Mononuclear cell (primary cell): ENCODE measurements around the gene MYOG. TPM values are rescaled to one million over a fixed set of nuclear protein-coding genes. Genes with fewer than 3 reads are reported as not detected.

Experiments used
- H3K27me3 ChIP-seq: 2 replicates; pipeline ENCODE4 v1.6.0; 2011; ENCODE audit warnings: low read length, control low read depth; ENCODE audit not compliant: insufficient read depth
- H3K4me1 ChIP-seq: 2 replicates; pipeline ENCODE4 v1.5.1; 2011; ENCODE audit warnings: mild to moderate bottlenecking, low read length, control low read depth; ENCODE audit not compliant: insufficient read depth
- H3K4me3 ChIP-seq: 2 replicates; pipeline ENCODE4 v1.5.1; 2011; ENCODE audit warnings: mild to moderate bottlenecking, low read length, moderate library complexity
- H3K9me3 ChIP-seq: 2 replicates; pipeline ENCODE4 v1.5.1; 2011; ENCODE audit warnings: low read depth, mild to moderate bottlenecking, control low read depth, low read length
- total RNA-seq: library from RNA; depleted of rRNA; stranded (reverse); fragments of >200 nt; gene quantifications from one replicate; pipeline ENCODE4 v1.2.3, GENCODE V29; 2012

Gene MYOG
- total RNA-seq, 1 donor = not detected

GRCh38 chr1:203054642-203055041 is 31.2 kb downstream of the MYOG start:
- H3K4me1 ChIP-seq = peaks cover 32% of the 10 kb centered on the region
- no peak overlapping the region for H3K4me3 ChIP-seq
- H3K27me3 ChIP-seq = no peaks in the 10 kb centered on the region
- H3K9me3 ChIP-seq = no peaks in the 10 kb centered on the region

DNA sequence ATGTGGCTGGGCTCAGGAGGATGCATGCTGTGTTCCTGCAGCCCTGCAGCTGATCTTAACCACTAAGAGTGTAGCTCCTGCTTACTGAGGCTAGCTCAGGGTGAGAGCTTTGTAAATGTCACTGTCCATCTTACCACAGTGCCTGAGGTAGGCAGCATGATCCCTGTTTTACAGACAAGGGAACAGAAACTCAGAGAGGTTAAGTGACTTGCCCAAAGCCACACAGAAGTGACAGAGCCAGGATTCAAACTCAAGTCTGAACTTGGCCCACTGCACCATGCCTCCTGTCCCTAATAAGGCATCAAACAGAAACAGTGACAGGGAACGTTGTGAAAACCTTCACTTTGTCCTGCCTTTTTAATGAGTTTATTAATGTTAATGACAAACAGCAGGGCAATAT is 31.6 kb downstream of the MYOG start:
- no peaks in the 10 kb centered on the region for H3K9me3 ChIP-seq
- peaks cover 28% of the 10 kb centered on the region for H3K4me1 ChIP-seq
- H3K27me3 ChIP-seq = no peaks in the 10 kb centered on the region
- no peak overlapping the region for H3K4me3 ChIP-seq

DNA sequence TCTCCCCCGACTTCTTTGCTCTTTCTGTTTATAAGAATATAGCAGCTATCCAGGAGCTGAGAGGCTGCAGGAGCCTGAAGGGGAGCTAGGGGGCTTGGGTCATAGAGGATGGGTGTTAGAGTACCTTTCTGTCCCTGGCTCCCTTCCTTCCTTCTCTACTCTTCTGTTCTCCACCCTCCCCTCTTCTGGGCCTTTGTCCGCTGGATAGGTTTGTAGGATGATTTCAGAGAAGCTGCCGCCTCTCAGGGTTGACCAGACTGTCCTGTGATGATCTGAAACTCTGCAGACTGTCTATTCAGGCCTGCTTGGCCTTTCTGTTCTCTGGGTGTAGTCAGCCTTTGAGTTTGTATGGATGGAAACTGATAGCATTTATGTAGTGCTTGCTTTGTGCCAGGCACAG is 33.2 kb downstream of the MYOG start:
- peaks cover 12% of the 10 kb centered on the region for H3K4me1 ChIP-seq
- no peak overlapping the region for H3K4me3 ChIP-seq
- H3K9me3 ChIP-seq = no peaks in the 10 kb centered on the region
- H3K27me3 ChIP-seq = no peaks in the 10 kb centered on the region

GRCh38 chr1:203051841-203052324 is 33.9 kb downstream of the MYOG start:
- Histone ChIP-seq H3K9me3 (no peaks in the 10 kb centered on the region), H3K4me1 (peaks cover 5% of the 10 kb centered on the region), H3K27me3 (no peaks in the 10 kb centered on the region), H3K4me3 (no peak overlapping the region)

- H3K4me1 ChIP-seq = no peaks in the 10 kb centered on the region
- H3K27me3 ChIP-seq = no peaks in the 10 kb centered on the region
- H3K4me3 ChIP-seq = no peak overlapping the region
- H3K9me3 ChIP-seq = no peaks in the 10 kb centered on the region
These were observed 35.0 kb downstream of the MYOG start for GRCh38 chr1:203050826-203051225.

GRCh38 chr1:203049576-203050180 is 36.1 kb downstream of the MYOG start:
- H3K27me3 ChIP-seq = no peaks in the 10 kb centered on the region
- no peaks in the 10 kb centered on the region for H3K4me1 ChIP-seq
- no peak overlapping the region for H3K4me3 ChIP-seq
- H3K9me3 ChIP-seq = no peaks in the 10 kb centered on the region

GRCh38 chr1:203049077-203049476 is 36.7 kb downstream of the MYOG start:
- no peaks in the 10 kb centered on the region for H3K27me3 ChIP-seq
- no peaks in the 10 kb centered on the region for H3K9me3 ChIP-seq

GRCh38 chr1:203048555-203049051 is 37.2 kb downstream of the MYOG start:
- no peak overlapping the region for H3K4me3 ChIP-seq
- no peaks in the 10 kb centered on the region for H3K9me3 ChIP-seq
- no peaks in the 10 kb centered on the region for H3K4me1 ChIP-seq
- H3K27me3 ChIP-seq = no peaks in the 10 kb centered on the region

More at GRCh38 chr1:203049077-203049476, 36.7 kb downstream of the MYOG start:
- H3K4me3 ChIP-seq = no peak overlapping the region
- no peaks in the 10 kb centered on the region for H3K4me1 ChIP-seq

- Histone ChIP-seq H3K27me3 (no peaks in the 10 kb centered on the region), H3K4me1 (no peaks in the 10 kb centered on the region), H3K4me3 (no peak overlapping the region), H3K9me3 (no peaks in the 10 kb centered on the region)
These were observed 37.7 kb downstream of the MYOG start for GRCh38 chr1:203048086-203048485.

DNA sequence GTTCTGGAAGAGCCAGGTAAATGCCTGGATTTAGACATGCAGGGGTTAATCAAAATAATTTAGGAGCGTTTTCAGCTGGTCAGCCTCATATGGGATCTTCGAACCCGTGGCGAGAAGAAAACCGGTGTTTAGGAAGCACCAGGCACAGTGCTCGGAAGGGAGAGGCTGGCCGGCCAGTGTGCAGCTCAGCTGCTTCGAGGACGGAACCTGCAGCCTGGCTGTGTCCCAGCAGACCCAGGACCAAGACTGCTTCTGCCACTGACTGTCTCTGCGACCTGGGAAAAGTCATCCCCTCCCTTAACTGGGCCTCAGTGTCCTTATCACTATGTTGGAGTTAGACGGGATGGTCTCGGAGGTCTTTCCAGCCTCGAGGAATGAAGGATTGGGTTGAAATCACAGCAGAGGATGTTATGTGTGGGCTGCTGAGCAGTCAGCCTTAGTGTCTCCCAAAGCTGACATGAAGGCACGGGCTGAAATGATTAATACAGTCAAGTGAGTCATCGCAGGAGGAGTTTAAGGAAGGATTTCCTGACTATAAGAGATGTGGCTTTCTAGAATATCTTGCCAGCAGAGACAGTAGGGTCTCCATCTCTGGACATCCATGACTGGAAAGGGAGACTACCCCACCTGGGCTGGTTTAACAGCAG is 38.7 kb downstream of the MYOG start:
- H3K4me1 ChIP-seq = no peaks in the 10 kb centered on the region
- no peaks in the 10 kb centered on the region for H3K27me3 ChIP-seq
- H3K4me3 ChIP-seq = no peak overlapping the region
- H3K9me3 ChIP-seq = no peaks in the 10 kb centered on the region

- Histone ChIP-seq H3K4me3 (no peak overlapping the region), H3K27me3 (no peaks in the 10 kb centered on the region), H3K9me3 (no peaks in the 10 kb centered on the region), H3K4me1 (no peaks in the 10 kb centered on the region)
These were observed 39.8 kb downstream of the MYOG start for GRCh38 chr1:203045821-203046594.

DNA sequence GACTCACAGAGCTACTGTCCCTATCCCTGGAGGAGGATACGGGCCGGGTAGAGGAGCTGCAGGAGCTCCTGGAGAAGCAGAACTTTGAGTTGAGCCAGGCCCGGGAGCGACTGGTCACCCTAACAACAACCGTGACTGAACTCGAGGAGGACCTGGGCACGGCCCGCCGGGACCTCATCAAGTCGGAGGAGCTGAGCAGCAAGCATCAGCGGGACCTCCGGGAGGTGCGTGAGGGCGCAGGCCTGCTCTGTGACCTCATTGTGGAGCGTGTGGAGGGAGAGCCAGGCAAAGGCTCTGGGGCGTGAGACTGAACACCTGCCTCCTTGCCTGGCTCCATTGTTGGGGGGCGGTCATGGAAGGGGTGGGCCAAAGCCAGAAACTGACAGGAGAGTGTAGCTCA is 40.5 kb downstream of the MYOG start:
- H3K9me3 ChIP-seq = no peaks in the 10 kb centered on the region
- no peaks in the 10 kb centered on the region for H3K27me3 ChIP-seq
- H3K4me3 ChIP-seq = no peak overlapping the region
- H3K4me1 ChIP-seq = no peaks in the 10 kb centered on the region

GRCh38 chr1:203044546-203045250 is 41.1 kb downstream of the MYOG start:
- no peaks in the 10 kb centered on the region for H3K4me1 ChIP-seq
- no peaks in the 10 kb centered on the region for H3K27me3 ChIP-seq
- H3K4me3 ChIP-seq = no peak overlapping the region
- H3K9me3 ChIP-seq = no peaks in the 10 kb centered on the region

GRCh38 chr1:203043830-203044545 is 41.8 kb downstream of the MYOG start:
- no peaks in the 10 kb centered on the region for H3K9me3 ChIP-seq

More at GRCh38 chr1:203043830-203044545, 41.8 kb downstream of the MYOG start:
- no peaks in the 10 kb centered on the region for H3K4me1 ChIP-seq
- H3K4me3 ChIP-seq = no peak overlapping the region
- no peaks in the 10 kb centered on the region for H3K27me3 ChIP-seq
